CD4-positive, alpha-beta T cell treated with Interleukin-17A for 4 hours (primary cell): Measurements from ENCODE around the gene CCSER1.
"Not testable (repeated sequence)": the region's sequence is repeated elsewhere in the genome, so short reads cannot be mapped to it uniquely, and the experiment has no call there.

Source experiments
- DNase-seq: peaks from one replicate; pipeline ENCODE4 v3.0.0-alpha.2; 2020; ENCODE audit warnings: mixed read lengths

Gene CCSER1

GRCh38 chr4:90306810-90307209 lies 179.6 kb downstream of the CCSER1 start:
- DNase-seq = no peak

GRCh38 chr4:90317140-90317539 lies 189.9 kb downstream of the CCSER1 start:
- DNase-seq = not testable (repeated sequence)

- DNase-seq = no peak
Measured at GRCh38 chr4:90317785-90318184, 190.6 kb downstream of the CCSER1 start.

- DNase-seq = no peak
Measured at GRCh38 chr4:90318193-90318592, 191.0 kb downstream of the CCSER1 start.

GRCh38 chr4:90328558-90328957 lies 201.4 kb downstream of the CCSER1 start:
- no peak for DNase-seq

GRCh38 chr4:90330546-90330945 lies 203.4 kb downstream of the CCSER1 start:
- no peak for DNase-seq

GRCh38 chr4:90345549-90346215 lies 218.5 kb downstream of the CCSER1 start:
- no peak for DNase-seq

GRCh38 chr4:90349636-90350035 lies 222.4 kb downstream of the CCSER1 start:
- DNase-seq = no peak

- no peak for DNase-seq
Measured at GRCh38 chr4:90357117-90357710, 230.0 kb downstream of the CCSER1 start.

GRCh38 chr4:90375081-90375480 lies 247.9 kb downstream of the CCSER1 start:
- DNase-seq = no peak

GRCh38 chr4:90393215-90393614 lies 266.0 kb downstream of the CCSER1 start:
- DNase-seq = no peak

- no peak for DNase-seq
Measured at GRCh38 chr4:90403781-90404180, 276.6 kb downstream of the CCSER1 start.

GRCh38 chr4:90407897-90408296 lies 280.7 kb downstream of the CCSER1 start:
- not testable (repeated sequence) for DNase-seq

- not testable (repeated sequence) for DNase-seq
Measured at GRCh38 chr4:90412786-90413185, 285.6 kb downstream of the CCSER1 start.

GRCh38 chr4:90415116-90415515 lies 287.9 kb downstream of the CCSER1 start:
- no peak for DNase-seq

GRCh38 chr4:90419124-90419711 lies 292.0 kb downstream of the CCSER1 start:
- no peak for DNase-seq

GRCh38 chr4:90421161-90421560 lies 294.0 kb downstream of the CCSER1 start:
- DNase-seq = no peak

- DNase-seq = no peak
Measured at GRCh38 chr4:90425893-90426292, 298.7 kb downstream of the CCSER1 start.

- no peak for DNase-seq
Measured at GRCh38 chr4:90438522-90438921, 311.3 kb downstream of the CCSER1 start.

GRCh38 chr4:90441770-90442169 lies 314.6 kb downstream of the CCSER1 start:
- DNase-seq = no peak

GRCh38 chr4:90442619-90443018 lies 315.4 kb downstream of the CCSER1 start:
- DNase-seq = no peak

- no peak for DNase-seq
Measured at GRCh38 chr4:90443231-90443630, 316.0 kb downstream of the CCSER1 start.

GRCh38 chr4:90444904-90445303 lies 317.7 kb downstream of the CCSER1 start:
- DNase-seq = no peak

- DNase-seq = no peak
Measured at GRCh38 chr4:90445380-90445779, 318.2 kb downstream of the CCSER1 start.
